GM18511 (cell line): ENCODE data around the gene XPO6.

Source experiments
- ATAC-seq: cut with Tn5 transposase; IDR thresholded peaks from one replicate; pipeline ENCODE4 v1.9.1; 2021; ENCODE audit warnings: mild to moderate bottlenecking, moderate library complexity; ENCODE audit not compliant: unreplicated experiment

The XPO6 gene

DNA sequence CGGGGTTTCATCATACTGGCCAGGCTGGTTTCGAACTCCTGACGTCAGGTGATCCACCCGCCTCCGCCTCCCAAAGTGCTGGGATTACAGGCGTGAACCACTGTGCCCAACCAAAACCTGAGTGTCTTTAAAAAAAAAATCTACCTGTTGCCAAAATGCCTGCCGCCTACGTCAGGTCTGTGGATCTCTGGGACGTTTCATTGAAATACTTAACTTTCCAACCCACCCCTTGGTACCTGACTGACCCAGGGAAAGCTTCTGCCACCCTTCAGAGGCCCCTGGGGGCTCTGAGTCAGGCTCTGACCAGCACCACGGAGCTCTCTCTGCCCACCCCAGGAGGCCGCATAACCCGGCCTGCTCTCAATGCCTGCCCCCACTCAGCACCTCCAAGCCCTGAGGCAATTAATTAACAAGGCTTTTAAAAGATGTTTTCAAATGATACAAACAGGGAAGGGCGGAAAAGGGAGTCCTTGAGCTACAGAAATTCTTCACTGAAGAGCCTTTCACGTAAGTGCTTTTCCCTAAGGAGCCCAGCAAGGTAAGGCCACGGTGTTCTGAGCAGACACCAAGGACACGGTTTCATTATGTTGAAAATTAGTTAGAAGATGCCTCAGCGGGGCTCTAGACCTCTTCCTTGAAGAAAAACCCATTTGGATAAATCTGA, 118.9 kb downstream of the XPO6 start:
- no peak for ATAC-seq

DNA sequence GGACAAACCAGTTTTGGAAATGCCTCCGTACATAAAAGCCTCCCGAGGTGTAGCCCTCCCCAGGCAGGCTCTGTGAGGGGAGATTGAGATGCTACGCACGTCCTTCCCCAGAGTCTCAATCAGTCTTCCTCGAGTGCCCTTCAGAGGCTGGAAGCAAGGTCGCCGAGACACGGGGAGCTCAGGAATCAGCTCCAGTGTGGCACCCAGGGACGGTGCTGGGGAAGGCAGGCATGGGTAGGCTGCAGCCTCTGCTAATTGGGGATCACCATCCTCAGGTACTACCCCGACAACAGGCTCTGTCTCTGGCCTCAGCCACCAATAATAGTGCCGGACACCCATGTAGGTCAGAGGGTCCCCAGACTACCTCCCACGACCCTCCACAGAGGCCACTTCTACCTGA, 120.1 kb downstream of the XPO6 start:
- ATAC-seq: no peak

DNA sequence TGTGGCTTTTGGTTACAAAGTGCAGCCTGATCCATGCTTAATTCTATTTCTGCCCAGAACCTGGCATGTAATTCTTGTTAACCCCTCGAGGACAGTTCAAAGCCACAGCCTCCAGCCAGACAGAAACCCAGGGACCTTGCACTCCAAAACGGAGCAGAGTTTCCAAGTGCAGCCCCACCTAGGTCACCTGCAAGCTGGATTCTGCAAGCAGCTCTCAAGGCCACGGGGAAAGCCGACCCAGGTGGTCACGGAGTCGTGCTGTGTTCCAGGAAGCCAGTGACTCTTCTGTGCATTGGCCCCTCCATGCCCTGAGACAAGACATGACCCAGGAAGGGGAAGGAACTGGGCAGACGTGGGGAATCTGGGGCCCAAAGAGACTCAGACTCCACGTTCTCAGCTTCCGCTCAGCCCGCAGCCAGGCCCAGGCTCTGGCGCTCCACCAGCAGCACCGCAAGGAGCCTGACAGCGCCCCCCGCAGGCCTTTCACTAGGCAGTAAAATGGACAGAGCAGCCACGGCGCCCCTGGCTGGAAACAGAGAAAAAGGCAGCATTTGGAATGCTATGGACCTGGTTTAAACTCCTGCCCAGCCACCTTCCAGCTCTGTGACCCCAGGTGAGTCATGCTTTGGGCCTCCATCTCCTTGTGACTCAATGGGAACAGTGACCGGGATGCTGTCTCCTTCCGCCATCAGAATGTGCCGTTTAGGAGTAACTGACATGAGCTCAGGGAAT, 121.0 kb downstream of the XPO6 start:
- no peak for ATAC-seq

DNA sequence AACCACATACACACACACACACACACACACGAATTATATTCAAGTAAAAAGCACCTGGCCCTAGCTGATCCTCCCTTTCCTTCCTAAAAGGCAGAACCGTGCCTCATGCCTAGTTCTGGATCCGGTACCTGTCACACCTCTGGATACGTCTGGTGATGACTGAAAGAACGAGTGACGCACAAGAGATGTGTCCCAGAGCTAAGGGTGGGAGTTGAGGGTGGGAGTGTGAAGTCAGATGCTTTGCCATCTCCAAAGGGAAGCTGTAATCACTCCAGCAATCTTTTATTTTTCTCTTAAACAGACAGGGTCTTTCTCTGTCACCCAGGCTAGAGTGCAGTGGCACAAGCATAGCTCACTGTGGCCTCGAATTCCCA, 121.8 kb downstream of the XPO6 start:
- no peak for ATAC-seq

DNA sequence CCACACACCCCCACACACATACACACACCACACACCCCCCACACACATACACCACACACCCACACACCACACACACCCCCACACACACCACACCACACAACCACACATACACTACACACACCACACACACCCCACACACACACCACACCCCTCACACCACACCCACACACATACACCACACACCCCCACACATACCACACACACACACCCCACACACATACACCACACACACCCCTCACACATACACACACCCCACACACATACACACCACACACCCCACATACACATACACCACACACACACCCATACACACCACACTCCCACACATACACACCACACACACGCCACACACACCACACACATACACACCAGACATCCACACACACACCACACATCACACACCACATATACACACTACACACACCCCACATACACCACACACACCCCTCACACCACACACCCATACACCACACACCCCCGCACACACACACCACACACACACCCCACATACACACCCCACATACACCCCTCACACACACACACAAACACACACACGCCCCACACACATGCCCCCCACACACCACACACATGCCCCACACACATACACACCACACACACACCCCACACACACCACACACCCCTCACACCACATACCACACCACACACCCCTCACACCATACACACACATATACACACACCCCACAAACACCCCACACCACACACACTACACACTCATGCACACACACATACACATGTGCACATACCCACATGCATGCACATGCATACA, 122.4 kb downstream of the XPO6 start:
- ATAC-seq: no peak

DNA sequence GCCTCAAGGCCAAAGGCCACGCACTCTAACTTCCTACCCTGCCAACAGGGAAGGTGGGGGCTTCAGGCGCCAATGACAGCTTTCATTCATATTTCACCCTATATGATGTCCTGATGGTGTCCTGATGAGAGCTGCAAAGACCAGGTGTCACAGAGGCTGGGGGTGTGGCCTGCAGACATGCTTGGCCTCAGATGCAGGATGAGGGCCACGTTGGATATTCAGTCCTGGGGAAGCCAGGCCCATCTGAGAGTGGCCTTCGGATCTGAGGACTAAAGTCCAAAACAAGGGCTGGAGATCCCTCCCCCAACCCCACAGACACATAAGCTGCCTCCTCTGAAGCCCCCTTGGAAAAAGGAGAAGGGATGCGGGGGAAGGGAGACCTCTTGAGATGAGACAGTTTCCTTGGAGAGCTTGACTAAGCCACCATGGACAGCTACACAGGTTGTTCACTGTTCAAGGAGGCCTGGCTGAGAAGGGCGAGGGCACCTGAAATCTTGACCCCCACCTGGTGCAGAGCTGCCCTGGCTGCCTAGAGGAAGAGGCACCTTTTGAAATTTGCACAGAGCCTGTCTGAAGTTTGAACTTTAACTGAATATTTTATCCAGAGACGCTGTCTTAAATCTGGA, 124.0 kb downstream of the XPO6 start:
- ATAC-seq: no peak

DNA sequence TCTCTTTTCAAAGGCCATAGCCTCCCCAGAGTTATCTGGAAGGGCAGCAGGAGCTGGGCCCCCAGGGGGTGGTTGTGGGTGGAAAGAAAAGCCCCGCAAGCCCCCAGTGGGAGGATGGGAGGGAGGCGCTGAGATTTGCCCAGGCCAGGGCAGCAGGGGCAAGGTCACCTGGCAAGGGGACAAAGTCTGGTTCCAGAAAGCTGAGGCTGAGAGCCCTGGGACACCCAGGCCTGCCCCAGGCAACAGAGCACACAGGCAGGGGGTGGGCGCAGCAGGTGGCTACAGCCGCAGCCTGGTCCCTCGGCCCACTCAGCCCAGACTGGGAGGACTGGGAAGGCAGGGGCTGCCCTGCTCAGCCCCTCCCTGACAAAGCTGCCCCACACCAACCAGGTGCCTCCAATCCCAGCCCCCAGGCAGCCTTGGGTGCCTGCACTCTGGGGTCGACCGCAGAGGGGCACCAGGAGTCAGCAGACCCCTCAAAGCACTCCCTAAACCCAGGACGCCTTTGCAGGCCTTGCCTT, 124.6 kb downstream of the XPO6 start:
- ATAC-seq: no peak

DNA sequence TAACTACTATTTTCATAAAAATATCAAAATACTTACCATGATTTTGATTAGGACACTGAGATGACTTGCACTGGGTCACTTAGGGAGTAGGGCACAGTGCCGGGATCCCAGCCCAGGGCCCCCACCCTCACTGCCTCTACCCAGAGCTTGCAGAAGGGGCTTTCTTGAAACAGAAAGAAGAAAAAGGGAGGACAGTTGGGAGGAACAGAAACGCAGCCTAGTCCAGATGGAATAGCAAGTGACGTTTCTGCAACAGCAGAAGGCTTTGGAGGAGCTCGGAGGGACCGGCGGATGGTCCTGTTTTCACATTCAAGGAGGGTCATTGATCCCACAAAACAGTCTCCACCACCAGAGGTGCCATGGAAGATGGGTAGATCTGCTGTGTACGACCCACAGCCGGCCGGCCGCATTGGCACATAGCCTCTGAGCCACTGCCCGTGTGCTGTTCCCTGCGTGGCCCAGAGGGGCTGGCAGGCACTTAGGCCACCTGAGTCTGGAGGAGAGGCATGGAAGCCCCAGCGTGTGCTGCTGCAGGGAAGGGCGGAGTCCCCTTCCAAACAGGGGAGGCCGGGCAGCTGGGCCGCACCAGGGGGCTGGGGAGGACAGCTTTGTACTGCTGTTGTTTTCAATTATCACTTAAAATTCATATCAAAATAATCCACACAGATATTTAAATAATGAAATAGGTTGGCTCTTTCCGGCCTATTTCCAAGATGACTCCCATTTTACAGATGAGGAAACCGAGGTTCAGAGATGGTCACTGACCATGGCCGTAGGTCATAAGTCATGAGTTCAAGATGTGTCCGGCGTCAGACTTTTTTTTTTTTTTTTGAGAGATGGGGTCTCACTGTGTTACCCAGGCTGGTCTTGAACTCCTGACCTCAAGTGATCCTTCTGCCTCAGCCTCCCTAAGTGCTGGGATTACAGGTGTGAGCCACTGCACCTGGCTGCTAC, 125.3 kb downstream of the XPO6 start:
- no peak for ATAC-seq

DNA sequence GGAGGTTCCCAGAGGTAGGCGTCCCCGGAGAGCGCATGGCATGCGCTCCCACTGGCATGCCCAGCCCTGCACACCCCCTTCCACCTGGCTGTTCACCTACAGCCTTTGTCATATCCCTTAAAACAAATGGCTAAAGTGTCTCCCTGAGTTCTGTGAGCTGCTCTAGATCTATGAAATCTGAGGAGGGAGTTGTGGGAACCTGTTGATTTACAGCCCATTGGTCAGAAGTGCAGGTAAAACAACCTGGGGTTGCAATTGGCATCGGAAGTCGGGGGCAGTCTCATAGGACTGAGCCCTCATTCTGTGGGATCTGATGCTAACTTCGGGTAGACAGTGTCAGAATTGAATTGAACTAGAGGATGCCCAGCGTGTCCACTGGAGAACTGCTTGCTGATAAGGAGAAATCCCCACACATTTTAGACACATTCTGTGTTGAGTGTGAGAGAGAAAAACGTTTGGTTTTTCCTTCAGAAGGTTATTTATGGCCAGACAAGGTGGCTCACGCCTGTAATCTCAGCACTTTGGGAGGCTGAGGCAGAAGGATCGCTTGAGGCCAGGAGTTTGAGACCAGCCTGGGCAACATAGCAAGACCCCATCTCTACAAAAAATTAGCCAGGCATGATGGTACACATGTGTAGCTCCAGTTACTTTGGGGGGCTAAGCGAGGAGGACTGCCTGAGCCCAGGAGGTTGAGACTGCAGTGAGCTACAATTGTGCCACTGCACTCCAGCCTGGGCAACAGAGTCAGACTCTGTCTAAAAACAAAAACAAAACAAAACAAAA, 126.2 kb downstream of the XPO6 start:
- ATAC-seq: no peak

DNA sequence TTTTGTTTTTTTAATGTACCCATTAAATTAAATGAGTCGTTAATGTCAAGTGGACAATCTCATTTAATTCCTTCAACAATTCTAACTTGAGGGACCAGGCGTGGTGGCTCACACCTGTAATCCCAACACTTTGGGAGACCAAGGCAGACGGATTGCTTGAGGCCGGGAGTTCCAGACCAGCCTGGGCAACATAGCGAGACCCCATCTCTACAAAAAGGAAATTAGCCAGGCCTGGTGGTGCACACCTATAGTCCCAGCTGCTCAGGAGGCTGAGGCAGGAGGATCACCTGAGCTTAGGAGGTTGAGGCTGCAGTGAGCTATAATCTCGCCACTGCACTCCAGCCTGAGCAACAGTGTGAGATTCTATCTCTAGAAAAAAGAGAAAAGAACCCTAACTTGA, 127.6 kb downstream of the XPO6 start:
- ATAC-seq: no peak

DNA sequence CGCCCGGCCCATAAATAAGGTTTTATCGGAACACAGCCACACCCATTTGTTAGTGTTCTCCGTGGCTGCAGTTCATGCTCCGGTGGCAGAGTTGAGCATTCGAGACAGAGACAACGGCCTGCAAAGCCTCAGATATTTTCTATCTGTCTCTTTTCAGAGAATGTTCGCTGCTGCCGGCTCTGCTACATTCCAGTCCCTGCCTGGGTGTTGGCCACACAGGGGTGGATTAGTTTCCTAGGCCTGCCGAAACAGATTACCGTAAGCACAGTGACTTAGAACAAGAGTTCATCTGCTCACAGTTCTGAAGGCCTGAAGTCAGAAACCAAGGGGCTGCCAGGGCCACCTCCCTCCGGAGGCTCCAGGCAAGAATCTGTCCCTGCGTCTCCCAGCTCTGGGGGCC, 129.1 kb downstream of the XPO6 start:
- no peak for ATAC-seq

DNA sequence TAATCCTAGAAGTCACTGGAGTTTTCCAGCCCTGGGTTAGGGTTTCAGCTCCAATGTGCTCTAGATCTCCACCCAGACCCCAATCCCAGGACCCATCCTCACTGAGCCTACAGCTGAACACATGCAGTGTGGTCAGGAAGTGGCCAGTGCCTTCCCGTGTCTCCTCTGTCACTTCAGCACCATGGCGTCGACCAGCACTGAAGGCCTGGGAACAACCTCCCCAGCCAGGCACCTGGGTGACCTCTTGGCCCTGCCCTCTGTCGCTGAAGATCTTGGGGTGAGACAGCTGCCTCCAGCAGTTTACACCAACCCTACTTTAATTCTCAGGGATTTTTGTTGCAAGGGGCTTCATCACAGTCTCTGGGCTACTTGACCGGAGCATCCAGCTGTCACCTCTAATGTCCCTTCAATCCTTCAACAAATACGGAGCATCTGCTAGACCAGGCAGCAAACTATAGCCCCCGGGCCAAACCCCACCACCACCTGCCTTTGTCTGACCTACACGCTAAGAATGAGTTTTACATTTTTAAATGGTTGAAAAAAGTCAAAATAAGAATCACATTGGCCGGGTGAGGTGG, 130.3 kb downstream of the XPO6 start:
- ATAC-seq: no peak

DNA sequence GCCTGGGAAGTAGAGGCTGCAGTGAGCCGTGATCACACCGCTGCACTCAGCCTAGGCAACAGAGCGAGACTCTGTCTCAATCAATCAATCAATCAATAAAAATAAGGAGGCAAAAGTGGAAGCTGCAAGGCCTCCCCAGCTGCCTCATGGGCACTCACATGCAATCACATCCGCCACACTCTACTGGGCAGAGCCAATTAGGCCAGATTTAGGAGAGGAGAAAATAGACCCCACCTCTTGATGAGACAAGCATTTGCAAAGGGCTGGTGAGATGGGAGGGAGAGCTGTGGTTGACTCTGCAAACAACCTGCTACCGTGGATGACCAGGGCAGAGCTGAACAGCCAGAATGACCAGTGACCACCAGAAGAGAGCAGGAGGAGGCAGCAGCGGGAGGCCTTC, 133.5 kb downstream of the XPO6 start:
- ATAC-seq: no peak

DNA sequence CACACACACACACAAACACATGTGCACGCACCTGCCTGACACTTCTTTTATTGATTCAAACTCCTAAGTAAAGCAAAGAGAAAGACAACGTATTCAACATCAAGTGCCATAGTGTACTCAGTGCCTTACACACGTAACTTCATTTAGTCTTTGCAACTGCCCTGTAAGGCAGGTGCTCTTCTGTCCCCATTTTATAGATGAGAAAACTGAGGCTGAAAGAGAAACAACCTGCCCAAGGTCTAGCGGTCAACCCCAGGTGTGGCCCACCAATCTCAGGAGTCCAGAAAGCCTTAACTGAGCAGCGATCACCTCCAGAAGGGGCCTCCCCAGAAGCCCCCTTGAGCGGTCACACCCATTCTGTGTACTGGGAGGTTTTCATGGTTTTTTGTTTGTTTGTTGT, 137.9 kb downstream of the XPO6 start:
- no peak for ATAC-seq

DNA sequence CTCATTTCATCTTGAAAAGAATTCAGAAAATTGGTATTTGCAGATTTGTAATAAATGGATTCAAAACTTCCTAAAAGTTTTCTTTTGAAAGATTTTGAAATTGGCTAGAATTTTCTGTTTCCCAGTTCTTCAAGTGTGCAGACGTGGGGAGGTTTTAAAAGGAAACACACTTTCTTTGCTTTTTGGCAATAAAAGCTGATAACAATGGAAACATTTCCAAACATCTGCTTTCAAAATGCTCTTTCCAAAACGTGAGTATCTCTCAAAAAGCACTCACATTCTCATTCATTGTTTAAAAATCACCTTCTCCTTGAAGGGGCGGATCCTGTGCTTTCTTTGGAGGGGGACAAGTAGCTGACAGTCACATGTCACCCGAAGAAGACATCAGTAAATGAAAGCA, 139.7 kb downstream of the XPO6 start:
- no peak for ATAC-seq

DNA sequence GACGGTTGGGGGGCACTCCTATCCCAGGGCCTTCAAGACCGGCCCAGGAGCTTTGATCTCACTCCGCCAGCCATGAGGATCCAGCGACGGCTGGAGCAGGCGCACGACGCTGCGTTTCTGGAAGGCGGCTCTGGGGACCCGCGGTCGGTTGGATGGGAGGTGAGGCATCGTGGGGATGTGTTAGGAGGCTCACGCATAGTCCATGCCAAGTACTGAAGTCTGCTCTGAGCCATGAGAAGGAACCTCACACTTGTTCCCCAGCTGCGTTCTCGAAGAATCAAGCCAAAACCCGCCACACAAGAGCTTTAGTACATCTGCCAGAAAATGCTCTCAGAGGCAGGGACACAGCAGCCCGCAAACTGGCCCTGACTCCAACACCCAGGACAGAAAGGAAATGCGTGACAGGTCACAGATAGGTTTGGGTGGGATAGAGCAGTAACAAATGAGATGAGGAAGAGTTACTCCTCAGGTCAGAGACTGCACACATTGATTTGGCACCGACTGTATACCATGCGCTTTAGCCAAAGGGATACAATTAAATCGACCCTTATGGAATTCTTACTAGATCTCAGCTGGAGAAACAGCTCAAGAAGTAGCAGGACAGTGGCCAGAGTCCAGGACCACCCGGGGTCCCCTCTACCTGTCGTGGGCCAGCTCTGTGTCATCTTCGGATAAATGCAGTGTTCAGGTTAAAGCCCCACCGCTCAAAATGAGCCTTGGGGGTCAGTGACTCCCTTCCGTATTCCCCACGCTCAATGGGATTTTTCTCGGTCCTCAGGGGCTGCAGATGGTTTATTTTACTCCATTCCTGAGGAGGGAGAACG, 141.6 kb downstream of the XPO6 start:
- no peak for ATAC-seq

DNA sequence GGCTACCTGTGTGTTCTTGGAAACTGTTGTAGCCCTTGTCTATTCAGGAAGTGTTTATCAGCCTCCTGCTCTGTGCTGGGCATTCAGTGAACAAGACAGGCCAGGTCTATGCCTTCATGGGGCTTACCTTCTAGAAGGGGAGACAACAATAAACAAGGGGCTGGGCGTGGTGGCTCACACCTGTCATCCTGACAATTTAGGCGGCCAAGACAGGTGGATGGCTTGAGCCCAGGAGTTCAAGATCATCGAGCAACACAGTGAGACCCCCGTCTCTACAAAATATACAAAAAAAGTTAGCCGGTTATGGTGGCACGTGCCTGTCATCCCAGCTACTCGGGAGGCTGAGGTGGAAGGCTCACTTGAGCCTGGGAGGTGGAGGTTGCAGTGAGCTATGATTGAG, 142.8 kb downstream of the XPO6 start:
- no peak for ATAC-seq
